Thyroid gland (tissue), 4 donors: ENCODE measurements around the gene FAM193A.

Experiments used
- CTCF ChIP-seq, 6 experiments: fragments of 200-600 bp in 3 of 6; fragments of 450-650 bp in 3 of 6; sonication (generic) in 3 of 6; IDR thresholded peaks; one replicate each; pipeline ENCODE4 v1.5.1; 2016 to 2019; ENCODE audit warnings: antibody characterized with exemption in 6 of 6, mild to moderate bottlenecking in 2 of 6, inconsistent platforms in 1 of 6, moderate library complexity in 1 of 6
- POLR2A ChIP-seq, 2 donors: fragments of 450-650 bp; IDR thresholded peaks; one replicate each; pipeline ENCODE4 v1.6.1; 2017; ENCODE audit warnings: antibody characterized with exemption in 2 of 2, mild to moderate bottlenecking in 2 of 2, moderate library complexity in 1 of 2

GRCh38 chr4:2511645-2512131 lies 24.8 kb upstream of the FAM193A start:
- TF ChIP-seq CTCF (IDR thresholded peaks at IDR 0.05) = no peak
- TF ChIP-seq POLR2A (IDR thresholded peaks at IDR 0.05) = no peak
